ENCODE results near the gene UTS2.

The UTS2 gene

GRCh38 chr1:7852804-7853683, at the start of gene UTS2:
Gene UTS2 (minus strand): TSS chr1:7853065. CDS start chr1:7853003, 62 bp downstream.
- DNase-seq: no peak

GRCh38 chr1:7899741-7900140, 46.9 kb upstream of the UTS2 start:
- no peak for DNase-seq

GRCh38 chr1:7898962-7899361, 46.1 kb upstream of the UTS2 start:
- no peak for DNase-seq

GRCh38 chr1:7896994-7897393, 44.1 kb upstream of the UTS2 start:
- DNase-seq: no peak

- no peak for DNase-seq
Observed at GRCh38 chr1:7893529-7894180, 40.8 kb upstream of the UTS2 start.

- DNase-seq: no peak
Observed at GRCh38 chr1:7891804-7892203, 38.9 kb upstream of the UTS2 start.

GRCh38 chr1:7890853-7891252, 38.0 kb upstream of the UTS2 start:
- no peak for DNase-seq

- DNase-seq: no peak
Observed at GRCh38 chr1:7888248-7889081, 35.6 kb upstream of the UTS2 start.

GRCh38 chr1:7886405-7886745, 33.5 kb upstream of the UTS2 start:
- peak; percentile 81 for DNase-seq

GRCh38 chr1:7885513-7886404, 32.9 kb upstream of the UTS2 start:
- peak; percentile 64 for DNase-seq

GRCh38 chr1:7884757-7885156, 31.9 kb upstream of the UTS2 start:
- no peak for DNase-seq

GRCh38 chr1:7879228-7879627, 26.4 kb upstream of the UTS2 start:
- no peak for DNase-seq

- DNase-seq: no peak
Observed at GRCh38 chr1:7878027-7878426, 25.2 kb upstream of the UTS2 start.

GRCh38 chr1:7873801-7874795, 21.2 kb upstream of the UTS2 start:
- DNase-seq: no peak

- no peak for DNase-seq
Observed at GRCh38 chr1:7871136-7871535, 18.3 kb upstream of the UTS2 start.

GRCh38 chr1:7869136-7869920, 16.5 kb upstream of the UTS2 start:
- no peak for DNase-seq

GRCh38 chr1:7868070-7868780, 15.4 kb upstream of the UTS2 start:
- DNase-seq: no peak

GRCh38 chr1:7865978-7866377, 13.1 kb upstream of the UTS2 start:
- DNase-seq: no peak

- no peak for DNase-seq
Observed at GRCh38 chr1:7863756-7864328, 11.0 kb upstream of the UTS2 start.

All from DMS79 treated with DMSO at 0.1 percent for 48 hours (cell line).